ENCODE results near the gene RIT2.

RIT2 gene

DNA sequence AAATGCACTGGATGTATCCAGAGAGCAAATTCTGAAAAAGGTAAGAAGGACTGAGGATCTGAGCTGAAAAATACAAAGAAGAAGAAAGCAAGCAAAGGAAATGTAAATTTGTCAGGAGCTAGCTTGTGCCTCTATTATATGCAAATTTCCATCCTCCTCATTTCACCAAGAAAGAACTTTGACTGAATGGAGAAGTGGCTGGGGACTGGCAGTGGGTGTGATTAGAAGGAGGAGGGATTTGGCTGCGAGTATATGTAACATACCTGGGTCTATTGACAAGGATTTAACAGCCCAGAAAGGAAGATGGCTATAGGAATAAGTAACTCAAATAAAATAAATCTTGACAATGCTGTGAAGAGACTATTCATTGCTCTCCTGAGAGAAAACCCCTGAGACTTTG lies 19.4 kb upstream of the RIT2 start:
- H3K27me3 ChIP-seq (ENCODE audit: control insufficient read depth in 2 of 2, insufficient read depth in 2 of 2, low read length in 2 of 2) = no peaks in the 10 kb centered on the region
- H3K4me1 ChIP-seq (ENCODE audit: control insufficient read depth in 2 of 2, insufficient read depth in 2 of 2, low read length in 2 of 2) = no peaks in the 10 kb centered on the region
- no peak overlapping the region for H3K27ac ChIP-seq (ENCODE audit: low read depth in 2 of 2, low read length in 2 of 2)
- H3K9ac ChIP-seq (ENCODE audit: low read depth in 1 of 2, low read length in 2 of 2) = no peak overlapping the region
- H3K9me3 ChIP-seq (ENCODE audit: control insufficient read depth in 2 of 2, low read length in 2 of 2) = no peaks in the 10 kb centered on the region
- H3K36me3 ChIP-seq (ENCODE audit: control insufficient read depth in 2 of 2, insufficient read depth in 2 of 2, low read length in 2 of 2) = no peaks in the 10 kb centered on the region
- no peak overlapping the region for H3K4me3 ChIP-seq (ENCODE audit: low read length in 2 of 2)

DNA sequence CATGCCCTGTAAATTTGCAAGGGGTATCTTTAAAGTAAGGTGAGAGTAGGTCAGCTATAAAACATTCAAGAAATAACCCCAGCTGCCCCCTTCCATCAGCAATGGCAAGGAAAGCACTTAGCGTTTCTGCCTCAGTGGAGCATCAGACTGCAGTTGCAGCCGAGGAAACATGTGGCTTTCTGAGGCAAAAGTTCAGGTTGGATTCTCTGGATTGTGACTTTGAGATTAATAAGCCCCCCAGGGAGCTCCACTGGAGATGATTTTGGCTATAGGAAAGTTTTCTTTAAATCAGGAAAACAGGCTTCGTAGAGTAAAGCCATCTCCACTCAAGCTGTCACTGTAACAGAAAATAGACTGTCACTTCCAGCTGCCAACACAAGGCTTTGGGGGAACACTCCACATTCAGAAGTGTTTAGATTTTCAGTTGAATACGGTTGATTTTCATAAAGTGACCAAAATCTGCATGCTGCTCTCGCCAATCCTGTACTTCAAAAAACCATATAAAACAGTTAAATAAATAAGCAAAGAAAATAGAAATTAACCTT lies 15.3 kb upstream of the RIT2 start:
- Histone ChIP-seq H3K27me3 (ENCODE audit: control insufficient read depth in 2 of 2, insufficient read depth in 2 of 2, low read length in 2 of 2) (no peaks in the 10 kb centered on the region), H3K36me3 (ENCODE audit: control insufficient read depth in 2 of 2, insufficient read depth in 2 of 2, low read length in 2 of 2) (no peaks in the 10 kb centered on the region)

DNA sequence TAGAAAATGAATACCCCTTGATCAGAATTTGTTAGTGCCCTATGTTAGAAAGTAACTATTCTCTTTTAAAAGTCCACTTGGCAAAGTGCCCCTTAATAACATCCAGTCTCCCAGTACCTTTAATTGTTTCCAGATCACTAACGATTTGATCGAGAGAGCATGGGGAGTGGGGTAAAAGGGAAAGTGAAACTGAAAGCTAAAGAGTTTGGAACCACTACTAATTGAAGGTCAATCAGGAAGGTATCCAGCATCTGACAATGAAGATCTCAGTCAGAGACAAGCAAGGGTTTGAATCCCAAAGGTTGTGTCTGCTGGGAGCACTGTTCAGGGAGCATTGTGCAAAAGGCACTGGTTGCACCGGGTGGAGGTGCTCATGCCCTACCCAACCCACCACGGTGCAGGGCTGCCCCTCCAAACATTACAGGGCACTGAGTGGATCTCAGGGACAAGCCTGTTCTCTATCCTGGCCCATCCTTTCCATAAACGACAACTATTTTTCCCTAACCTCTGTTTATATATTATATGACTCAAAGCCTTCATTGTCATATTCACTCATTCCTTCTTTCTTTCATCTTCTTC lies 14.6 kb upstream of the RIT2 start:
- H3K9me3 ChIP-seq (ENCODE audit: control insufficient read depth in 2 of 2, low read length in 2 of 2) = no peaks in the 10 kb centered on the region
- H3K9ac ChIP-seq (ENCODE audit: low read depth in 1 of 2, low read length in 2 of 2) = no peak overlapping the region
- H3K27ac ChIP-seq (ENCODE audit: low read depth in 2 of 2, low read length in 2 of 2) = no peak overlapping the region
- no peaks in the 10 kb centered on the region for H3K36me3 ChIP-seq (ENCODE audit: control insufficient read depth in 2 of 2, insufficient read depth in 2 of 2, low read length in 2 of 2)
- H3K4me3 ChIP-seq (ENCODE audit: low read length in 2 of 2) = peak overlapping the region in 1 of 2 donors; percentile 53
- H3K27me3 ChIP-seq (ENCODE audit: control insufficient read depth in 2 of 2, insufficient read depth in 2 of 2, low read length in 2 of 2) = no peaks in the 10 kb centered on the region
- no peaks in the 10 kb centered on the region for H3K4me1 ChIP-seq (ENCODE audit: control insufficient read depth in 2 of 2, insufficient read depth in 2 of 2, low read length in 2 of 2)

More for the DNA sequence above, 15.3 kb upstream of the RIT2 start:
- no peaks in the 10 kb centered on the region for H3K9me3 ChIP-seq (ENCODE audit: control insufficient read depth in 2 of 2, low read length in 2 of 2)
- H3K9ac ChIP-seq (ENCODE audit: low read depth in 1 of 2, low read length in 2 of 2) = no peak overlapping the region
- no peak overlapping the region for H3K4me3 ChIP-seq (ENCODE audit: low read length in 2 of 2)
- H3K27ac ChIP-seq (ENCODE audit: low read depth in 2 of 2, low read length in 2 of 2) = no peak overlapping the region
- H3K4me1 ChIP-seq (ENCODE audit: control insufficient read depth in 2 of 2, insufficient read depth in 2 of 2, low read length in 2 of 2) = no peaks in the 10 kb centered on the region

DNA sequence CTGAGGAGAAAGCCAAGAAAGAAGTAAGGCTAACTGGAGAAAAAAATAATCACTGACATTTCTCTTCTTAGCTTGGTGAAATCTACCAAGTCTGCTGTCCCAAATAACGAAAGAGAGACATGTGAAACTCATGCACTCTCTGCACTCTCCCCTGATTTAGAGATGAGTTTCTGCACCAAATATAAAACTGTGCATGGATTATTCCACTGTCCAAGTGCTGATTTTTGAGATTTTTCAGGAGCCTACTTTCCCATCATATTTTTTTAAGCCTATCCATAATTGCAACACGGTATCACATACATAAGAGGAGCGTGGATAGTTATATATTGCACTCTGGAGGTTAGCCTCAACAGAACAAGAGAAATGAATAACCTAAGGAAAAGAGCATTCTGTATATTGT lies 10.0 kb upstream of the RIT2 start:
- no peaks in the 10 kb centered on the region for H3K27me3 ChIP-seq (ENCODE audit: control insufficient read depth in 2 of 2, insufficient read depth in 2 of 2, low read length in 2 of 2)
- no peaks in the 10 kb centered on the region for H3K9me3 ChIP-seq (ENCODE audit: control insufficient read depth in 2 of 2, low read length in 2 of 2)
- H3K4me1 ChIP-seq (ENCODE audit: control insufficient read depth in 2 of 2, insufficient read depth in 2 of 2, low read length in 2 of 2) = no peaks in the 10 kb centered on the region
- no peaks in the 10 kb centered on the region for H3K36me3 ChIP-seq (ENCODE audit: control insufficient read depth in 2 of 2, insufficient read depth in 2 of 2, low read length in 2 of 2)
- no peak overlapping the region for H3K4me3 ChIP-seq (ENCODE audit: low read length in 2 of 2)
- no peak overlapping the region for H3K9ac ChIP-seq (ENCODE audit: low read depth in 1 of 2, low read length in 2 of 2)
- no peak overlapping the region for H3K27ac ChIP-seq (ENCODE audit: low read depth in 2 of 2, low read length in 2 of 2)

DNA sequence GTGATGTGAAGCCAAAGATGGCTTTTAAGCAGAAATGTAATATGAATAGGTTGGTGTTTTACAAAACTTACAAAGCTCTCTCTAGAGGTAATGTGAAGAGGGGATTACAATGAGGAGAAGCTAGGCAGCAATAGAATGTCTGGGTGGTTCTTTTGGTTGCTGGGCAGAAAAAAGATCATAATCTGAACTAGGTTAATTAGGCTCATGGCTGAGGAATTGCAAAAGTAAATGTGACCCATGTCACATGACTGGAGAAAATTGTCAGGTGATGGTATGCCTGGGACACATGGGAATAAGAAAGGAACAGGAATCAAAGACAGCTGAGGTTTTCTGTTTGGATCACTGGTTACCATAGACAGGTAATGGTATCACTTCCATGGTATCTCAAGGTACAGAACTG lies 7.5 kb upstream of the RIT2 start:
- H3K9me3 ChIP-seq (ENCODE audit: control insufficient read depth in 2 of 2, low read length in 2 of 2) = no peaks in the 10 kb centered on the region
- no peaks in the 10 kb centered on the region for H3K4me1 ChIP-seq (ENCODE audit: control insufficient read depth in 2 of 2, insufficient read depth in 2 of 2, low read length in 2 of 2)
- H3K9ac ChIP-seq (ENCODE audit: low read depth in 1 of 2, low read length in 2 of 2) = no peak overlapping the region
- no peak overlapping the region for H3K4me3 ChIP-seq (ENCODE audit: low read length in 2 of 2)
- H3K27ac ChIP-seq (ENCODE audit: low read depth in 2 of 2, low read length in 2 of 2) = no peak overlapping the region
- H3K27me3 ChIP-seq (ENCODE audit: control insufficient read depth in 2 of 2, insufficient read depth in 2 of 2, low read length in 2 of 2) = no peaks in the 10 kb centered on the region
- no peaks in the 10 kb centered on the region for H3K36me3 ChIP-seq (ENCODE audit: control insufficient read depth in 2 of 2, insufficient read depth in 2 of 2, low read length in 2 of 2)

DNA sequence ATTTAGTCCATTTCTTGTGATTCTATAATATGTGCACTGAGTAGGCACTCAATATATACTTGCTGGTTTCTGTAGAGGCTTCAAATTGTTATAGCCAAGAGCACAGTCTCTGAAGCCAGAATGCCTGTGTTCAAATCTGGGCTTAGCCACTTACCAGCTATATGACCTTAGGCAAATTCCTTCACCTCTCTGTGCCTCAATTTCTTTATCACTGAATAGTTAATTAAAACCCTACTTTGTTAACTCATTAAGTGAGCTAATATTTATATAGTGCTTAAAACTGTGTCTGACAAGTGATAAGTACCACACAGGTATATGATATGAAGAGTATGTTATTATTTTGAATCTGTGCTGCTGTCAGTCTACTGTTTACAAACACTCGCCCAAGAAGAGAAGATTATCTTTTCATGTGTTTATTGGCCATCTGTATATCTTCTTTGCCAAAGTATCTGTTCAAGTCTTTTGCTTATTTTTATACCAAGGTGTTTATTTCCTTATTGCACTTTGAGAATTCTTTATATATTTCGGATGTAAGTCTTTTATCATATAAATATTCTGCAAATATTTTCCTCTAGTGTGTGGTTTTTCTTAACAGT lies 1.3 kb upstream of the RIT2 start:
- Histone ChIP-seq H3K9ac (ENCODE audit: low read depth in 1 of 2, low read length in 2 of 2) (no peak overlapping the region), H3K4me3 (ENCODE audit: low read length in 2 of 2) (no peak overlapping the region)

DNA sequence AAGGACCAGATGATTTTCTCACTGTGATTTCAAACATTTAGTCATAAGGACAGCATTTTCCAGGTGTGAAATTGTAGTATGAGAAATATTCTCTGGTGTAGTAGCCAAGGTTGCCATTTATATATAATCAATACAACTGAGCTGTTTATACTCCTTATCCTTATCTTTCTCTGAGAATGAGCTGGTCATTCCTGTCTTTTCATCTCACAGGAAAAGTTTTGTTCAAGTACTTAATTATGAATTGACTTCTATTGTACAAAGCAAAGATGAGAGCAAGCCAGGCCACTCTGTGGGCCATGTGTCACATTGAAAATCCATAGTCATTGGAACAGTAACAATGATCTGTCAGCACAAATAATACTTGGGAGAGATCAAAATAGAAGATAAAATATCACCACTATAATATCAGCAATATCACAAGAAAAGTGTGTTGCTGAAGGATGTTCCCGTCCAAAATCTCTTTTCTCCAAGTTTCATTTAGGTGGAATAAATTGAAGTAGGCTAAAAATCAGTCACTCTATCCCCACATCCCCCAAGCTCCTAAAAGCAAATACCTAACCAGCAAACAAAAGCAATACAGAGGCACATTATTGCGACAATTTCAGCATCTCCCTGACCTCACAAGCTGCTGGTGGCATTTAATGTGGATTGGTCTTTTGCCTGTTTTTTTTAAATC lies 2.1 kb downstream of the RIT2 start:
- Histone ChIP-seq H3K27ac (ENCODE audit: low read depth in 2 of 2, low read length in 2 of 2) (no peak overlapping the region), H3K4me3 (ENCODE audit: low read length in 2 of 2) (no peak overlapping the region), H3K9ac (ENCODE audit: low read depth in 1 of 2, low read length in 2 of 2) (no peak overlapping the region), H3K9me3 (ENCODE audit: control insufficient read depth in 2 of 2, low read length in 2 of 2) (no peaks in the 10 kb centered on the region), H3K27me3 (ENCODE audit: control insufficient read depth in 2 of 2, insufficient read depth in 2 of 2, low read length in 2 of 2) (no peaks in the 10 kb centered on the region), H3K36me3 (ENCODE audit: control insufficient read depth in 2 of 2, insufficient read depth in 2 of 2, low read length in 2 of 2) (no peaks in the 10 kb centered on the region), H3K4me1 (ENCODE audit: control insufficient read depth in 2 of 2, insufficient read depth in 2 of 2, low read length in 2 of 2) (no peaks in the 10 kb centered on the region)

More for the DNA sequence above, 1.3 kb upstream of the RIT2 start:
- no peaks in the 10 kb centered on the region for H3K9me3 ChIP-seq (ENCODE audit: control insufficient read depth in 2 of 2, low read length in 2 of 2)
- H3K4me1 ChIP-seq (ENCODE audit: control insufficient read depth in 2 of 2, insufficient read depth in 2 of 2, low read length in 2 of 2) = no peaks in the 10 kb centered on the region
- no peaks in the 10 kb centered on the region for H3K36me3 ChIP-seq (ENCODE audit: control insufficient read depth in 2 of 2, insufficient read depth in 2 of 2, low read length in 2 of 2)
- H3K27me3 ChIP-seq (ENCODE audit: control insufficient read depth in 2 of 2, insufficient read depth in 2 of 2, low read length in 2 of 2) = no peaks in the 10 kb centered on the region
- no peak overlapping the region for H3K27ac ChIP-seq (ENCODE audit: low read depth in 2 of 2, low read length in 2 of 2)

DNA sequence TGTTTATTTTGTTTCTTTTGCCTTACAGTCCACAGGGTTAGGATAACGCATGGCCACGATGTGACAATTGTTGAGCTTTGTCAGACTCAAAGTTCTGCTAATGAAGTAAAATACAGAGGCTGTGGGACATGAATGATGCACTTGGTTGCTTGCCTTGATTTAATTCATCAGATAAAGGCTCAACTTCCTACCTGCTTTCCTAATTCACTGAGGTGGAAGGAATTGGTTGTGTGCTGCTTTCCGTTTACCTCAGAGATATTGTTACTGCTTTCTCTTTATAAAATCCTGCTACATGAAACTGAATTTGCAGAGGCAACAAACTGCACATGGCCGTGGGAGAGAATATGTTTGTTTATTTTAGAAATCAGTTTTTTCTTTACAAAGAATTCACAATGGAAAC lies 6.6 kb downstream of the RIT2 start:
- Histone ChIP-seq H3K27me3 (ENCODE audit: control insufficient read depth in 2 of 2, insufficient read depth in 2 of 2, low read length in 2 of 2) (no peaks in the 10 kb centered on the region), H3K4me1 (ENCODE audit: control insufficient read depth in 2 of 2, insufficient read depth in 2 of 2, low read length in 2 of 2) (no peaks in the 10 kb centered on the region), H3K36me3 (ENCODE audit: control insufficient read depth in 2 of 2, insufficient read depth in 2 of 2, low read length in 2 of 2) (no peaks in the 10 kb centered on the region), H3K9me3 (ENCODE audit: control insufficient read depth in 2 of 2, low read length in 2 of 2) (no peaks in the 10 kb centered on the region), H3K27ac (ENCODE audit: low read depth in 2 of 2, low read length in 2 of 2) (no peak overlapping the region), H3K4me3 (ENCODE audit: low read length in 2 of 2) (no peak overlapping the region), H3K9ac (ENCODE audit: low read depth in 1 of 2, low read length in 2 of 2) (no peak overlapping the region)

DNA sequence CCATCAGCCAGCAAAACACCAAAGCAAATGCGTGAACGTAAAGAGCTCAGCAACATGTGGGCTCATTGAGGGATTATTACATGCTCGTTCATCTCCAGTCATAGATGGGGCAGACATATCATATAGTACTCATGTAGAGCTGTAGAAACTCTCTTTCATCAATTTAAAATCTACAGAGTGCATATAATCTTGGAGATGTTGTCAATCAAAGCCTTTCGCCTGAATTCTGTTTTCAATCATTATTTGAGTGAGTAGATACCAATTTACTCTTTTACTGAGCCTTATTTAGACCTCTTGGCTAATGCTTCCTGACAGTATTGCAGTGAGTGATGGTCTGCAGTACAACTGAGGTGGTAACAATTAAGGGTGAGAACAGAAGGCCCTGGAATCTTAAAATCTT lies 7.0 kb downstream of the RIT2 start:
- no peak overlapping the region for H3K27ac ChIP-seq (ENCODE audit: low read depth in 2 of 2, low read length in 2 of 2)
- H3K4me3 ChIP-seq (ENCODE audit: low read length in 2 of 2) = no peak overlapping the region
- no peaks in the 10 kb centered on the region for H3K27me3 ChIP-seq (ENCODE audit: control insufficient read depth in 2 of 2, insufficient read depth in 2 of 2, low read length in 2 of 2)
- H3K36me3 ChIP-seq (ENCODE audit: control insufficient read depth in 2 of 2, insufficient read depth in 2 of 2, low read length in 2 of 2) = no peaks in the 10 kb centered on the region
- H3K4me1 ChIP-seq (ENCODE audit: control insufficient read depth in 2 of 2, insufficient read depth in 2 of 2, low read length in 2 of 2) = no peaks in the 10 kb centered on the region
- H3K9me3 ChIP-seq (ENCODE audit: control insufficient read depth in 2 of 2, low read length in 2 of 2) = no peaks in the 10 kb centered on the region
- H3K9ac ChIP-seq (ENCODE audit: low read depth in 1 of 2, low read length in 2 of 2) = no peak overlapping the region

DNA sequence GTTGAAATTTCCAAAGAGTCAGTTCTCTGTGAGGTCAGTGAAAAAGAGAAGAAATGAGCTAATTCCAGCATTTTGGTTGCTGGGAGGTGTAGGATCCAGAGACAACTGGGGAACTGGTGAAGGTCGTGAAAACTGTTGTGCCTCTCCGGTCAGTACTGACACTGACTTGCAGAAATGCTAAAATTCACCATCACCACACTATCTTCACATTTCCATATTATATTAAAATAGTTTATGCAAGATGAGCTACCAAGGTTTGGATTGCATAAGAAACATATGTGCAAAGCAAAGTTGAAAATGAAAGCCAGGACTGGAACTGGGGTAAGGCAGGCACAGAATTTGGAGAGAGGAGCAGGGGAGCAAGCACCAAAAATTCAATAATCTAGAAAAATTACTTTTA lies 21.8 kb downstream of the RIT2 start:
- Histone ChIP-seq H3K36me3 (ENCODE audit: control insufficient read depth in 2 of 2, insufficient read depth in 2 of 2, low read length in 2 of 2) (no peaks in the 10 kb centered on the region), H3K4me1 (ENCODE audit: control insufficient read depth in 2 of 2, insufficient read depth in 2 of 2, low read length in 2 of 2) (no peaks in the 10 kb centered on the region), H3K27ac (ENCODE audit: low read depth in 2 of 2, low read length in 2 of 2) (no peak overlapping the region), H3K9me3 (ENCODE audit: control insufficient read depth in 2 of 2, low read length in 2 of 2) (no peaks in the 10 kb centered on the region), H3K27me3 (ENCODE audit: control insufficient read depth in 2 of 2, insufficient read depth in 2 of 2, low read length in 2 of 2) (no peaks in the 10 kb centered on the region), H3K4me3 (ENCODE audit: low read length in 2 of 2) (no peak overlapping the region), H3K9ac (ENCODE audit: low read depth in 1 of 2, low read length in 2 of 2) (no peak overlapping the region)

Measured in mucosa of rectum (tissue), 2 donors.